ENCODE data around the gene TRIM68.

GRCh38 chr11:4581443-4581842 is 26.6 kb downstream of the TRIM68 start, which contains the start of gene OR52I2:
- TF ChIP-seq REST (IDR thresholded peaks at IDR 0.05; ENCODE audit: insufficient read depth in 1 of 2, low read depth in 2 of 2, low read length in 2 of 2) = no peak
- TF ChIP-seq POLR2AphosphoS5 (IDR thresholded peaks at IDR 0.05; ENCODE audit: low read depth, low read length) = no peak
- TF ChIP-seq SIN3A (IDR thresholded peaks at IDR 0.05; ENCODE audit: borderline replicate concordance, insufficient read depth, low read length) = no peak
- no peak for TF ChIP-seq TAF1 (IDR thresholded peaks at IDR 0.05; ENCODE audit: borderline replicate concordance, insufficient read depth, low read length)
- no peak for TF ChIP-seq FOXP2 (optimal IDR thresholded peaks at IDR 0.05; ENCODE audit: borderline replicate concordance, extremely low read depth, extremely low read length, insufficient read depth)
